Subcutaneous adipose tissue (tissue), 4 donors: ENCODE results near the gene GRB2. TPM values are rescaled to one million over a fixed set of nuclear protein-coding genes. Genes with fewer than 3 reads are reported as not detected.

Source experiments
- CTCF ChIP-seq: fragments of 450-650 bp; IDR thresholded peaks from one replicate; pipeline ENCODE4 v1.5.1; 2016; ENCODE audit warnings: low read depth, mild to moderate bottlenecking, control low read depth, antibody characterized with exemption, moderate library complexity
- total RNA-seq, 4 donors: library from RNA; depleted of rRNA; stranded (reverse); fragments of >200 nt; gene quantifications; one replicate each; pipeline ENCODE4 v1.1.0, GENCODE V29; 2016

Gene GRB2
- total RNA-seq, 4 donors from 2014 or later: 69.3 to 133 (median 114) TPM

GRCh38 chr17:75352079-75352569 lies 53.4 kb downstream of the GRB2 start:
- TF ChIP-seq CTCF: no peak

DNA sequence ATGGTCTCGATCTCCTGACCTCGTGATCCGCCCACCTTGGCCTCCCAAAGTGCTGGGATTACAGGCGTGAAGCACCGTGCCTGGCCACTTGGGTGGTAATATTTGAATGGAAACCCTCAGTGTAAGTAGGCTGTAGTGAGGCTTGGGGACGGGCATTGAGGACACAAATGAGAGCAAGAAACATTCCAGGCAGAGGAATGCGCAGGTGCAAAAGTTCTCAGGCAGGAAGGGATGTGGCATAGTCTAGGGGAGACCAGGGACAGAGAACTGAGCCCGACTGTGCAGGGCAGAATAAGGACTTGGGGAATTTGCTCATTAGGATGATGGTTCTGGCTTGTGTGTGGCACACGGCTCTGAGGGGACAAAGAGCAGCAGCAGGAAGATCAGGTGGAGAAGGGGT lies 54.8 kb downstream of the GRB2 start:
- no peak for TF ChIP-seq CTCF

DNA sequence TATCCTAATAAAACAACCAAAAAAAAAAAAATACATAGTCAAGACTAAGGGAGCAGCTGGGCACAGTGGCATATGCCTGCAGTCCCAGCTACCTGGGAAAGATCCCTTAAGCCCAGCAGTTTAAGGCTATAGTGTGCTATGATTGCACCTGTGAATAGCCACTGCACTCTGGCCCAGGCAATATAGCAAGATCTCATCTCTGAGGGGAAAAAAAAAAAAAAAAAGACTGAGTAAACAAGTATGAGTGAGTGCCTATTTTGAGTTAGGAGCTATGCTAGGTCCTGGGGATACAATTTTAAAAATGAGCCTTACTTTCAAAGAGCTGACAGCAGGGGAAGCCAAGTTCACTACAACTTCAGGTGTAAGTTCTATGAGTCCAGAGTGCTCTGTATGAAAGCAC lies 55.4 kb downstream of the GRB2 start:
- TF ChIP-seq CTCF: no peak

GRCh38 chr17:75349589-75349988 lies 55.9 kb downstream of the GRB2 start:
- TF ChIP-seq CTCF: no peak

DNA sequence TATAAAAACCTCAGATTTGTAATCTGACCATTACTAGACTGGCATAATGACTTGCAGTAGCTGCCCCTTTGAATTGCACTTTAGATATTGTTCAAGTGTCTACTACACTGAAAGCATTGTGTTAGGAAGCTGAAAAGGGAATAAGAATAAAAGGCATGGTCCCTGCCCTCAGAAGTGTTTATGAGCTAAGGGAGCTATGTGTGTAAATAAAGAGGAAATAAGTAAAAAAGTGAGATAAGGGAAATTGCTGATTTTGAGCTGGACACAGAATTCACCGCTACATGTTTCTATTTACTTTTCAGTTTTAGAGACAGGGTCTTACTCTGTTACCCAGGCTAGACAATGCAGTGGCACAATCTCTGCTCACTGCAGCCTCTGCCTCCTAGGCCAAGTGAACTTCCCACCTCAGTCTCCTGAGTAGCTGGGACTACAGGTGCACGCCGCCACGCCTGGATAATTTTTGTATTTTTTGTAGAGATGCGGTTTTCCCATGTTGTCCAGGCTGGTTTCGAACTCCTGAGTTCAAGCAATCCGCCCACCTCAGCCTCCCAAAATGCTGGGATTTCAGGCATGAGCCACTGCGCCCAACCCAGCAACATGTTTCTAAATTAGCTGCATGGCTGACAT lies 57.0 kb downstream of the GRB2 start:
- TF ChIP-seq CTCF: no peak

GRCh38 chr17:75346906-75347305 lies 58.6 kb downstream of the GRB2 start:
- no peak for TF ChIP-seq CTCF

- TF ChIP-seq CTCF: no peak
Observed at GRCh38 chr17:75345514-75346167, 59.8 kb downstream of the GRB2 start.
